MM.1S (cell line): Measurements from ENCODE around the gene BMP15.

Experiments used
- CTCF ChIP-seq: fragments of 300-600 bp; sonication (generic); IDR thresholded peaks from 2 replicates; pipeline ENCODE4 v1.5.1; 2016; ENCODE audit warnings: antibody characterized with exemption, low read length, mixed read lengths
- EZH2phosphoT487 ChIP-seq: fragments of 300-600 bp; sonication (generic); IDR thresholded peaks from 2 replicates; pipeline ENCODE4 v1.6.1; 2018; ENCODE audit warnings: antibody characterized with exemption, low read length

GRCh38 chrX:50888884-50889283 lies 21.7 kb upstream of the BMP15 start:
- TF ChIP-seq CTCF (no peak), EZH2phosphoT487 (no peak)
